GM12878 (cell line): ENCODE measurements around the gene BLACAT1. TPM values are rescaled to one million over a fixed set of nuclear protein-coding genes. Genes with fewer than 3 reads are reported as not detected.
A peak's percentile ranks its signal among the peaks of the same experiment; 100 is the strongest.

Source experiments
- ATAC-seq: fragments of 200-7000 bp; cut with Tn5 transposase; 3 replicates; pipeline ENCODE4 v1.9.1; 2020; ENCODE audit warnings: mild to moderate bottlenecking, moderate library complexity
- BruUV-seq: library from RNA; stranded (reverse); fragments of 400-500 nt; replicated peaks from 2 replicates; lab custom pipeline; 2021; lab: Mats Ljungman, UMichigan
- CTCF ChIA-PET: fragments of 300-600 bp; sonication (Branson Sonifier 250); formaldehyde crosslinking; extraction: SDS; loops from one replicate; lab custom pipeline; 2021; ENCODE audit warnings: inconsistent platforms; lab: Yijun Ruan, JAX
- POLR2A ChIA-PET: fragments of 350-600 bp; formaldehyde crosslinking; extraction: SDS; loops from one replicate; lab custom pipeline; 2021; ENCODE audit warnings: inconsistent platforms; lab: Charles Lee
- RAD21 ChIA-PET: fragments of 300-600 bp; sonication (Branson Sonifier 250); formaldehyde crosslinking; loops from one replicate; lab custom pipeline; 2023; ENCODE audit warnings: antibody characterized with exemption; ENCODE audit not compliant: unreplicated experiment; lab: Charles Lee
- SMC1A ChIA-PET: fragments of 300-600 bp; sonication (Branson Sonifier 250); formaldehyde crosslinking; loops from one replicate; lab custom pipeline; 2023; ENCODE audit not compliant: unreplicated experiment, uncharacterized antibody; lab: Charles Lee
- DNase-seq: peaks from one replicate; pipeline ENCODE4 v3.0.0-alpha.2; 2011; ENCODE audit warnings: low read depth, low spot score
- FAIRE-seq: peaks from 3 replicates; lab custom pipeline; 2011; peaks lifted over from hg19 to GRCh38; lab: Jason Lieb, UNC
- H2AFZ ChIP-seq: 2 replicates; pipeline ENCODE4 v1.6.0; 2011; ENCODE audit warnings: low read depth, low read length, control low read depth; ENCODE audit not compliant: control insufficient read depth
- H3K27ac ChIP-seq: 2 replicates; pipeline ENCODE4 v1.5.1; 2011; ENCODE audit warnings: control low read depth; ENCODE audit not compliant: control insufficient read depth, insufficient read depth
- H3K27me3 ChIP-seq, 2 experiments: replicated peaks in 1 of 2; 2 replicates each; pipeline versions ENCODE4 v1.6.0 to v1.6.1; 2011; ENCODE audit warnings: low read length in 1 of 2; ENCODE audit not compliant: control insufficient read depth in 2 of 2, insufficient read depth in 2 of 2
- H3K36me3 ChIP-seq, 2 experiments: 2 replicates each; pipeline ENCODE4 v1.5.1; 2011; ENCODE audit warnings: low read length in 1 of 2; ENCODE audit not compliant: control insufficient read depth in 2 of 2, insufficient read depth in 2 of 2
- H3K4me1 ChIP-seq: 2 replicates; pipeline ENCODE4 v1.6.1; 2011; ENCODE audit warnings: mild to moderate bottlenecking, low read length, moderate library complexity, mixed read lengths; ENCODE audit not compliant: control insufficient read depth, insufficient read depth
- H3K4me2 ChIP-seq: 2 replicates; pipeline ENCODE4 v1.6.0; 2011; ENCODE audit warnings: control low read depth; ENCODE audit not compliant: control insufficient read depth, insufficient read depth
- H3K4me3 ChIP-seq: fragments of 200-600 bp; sonication (generic); 2 replicates; pipeline ENCODE4 v1.5.1; 2016
- H3K79me2 ChIP-seq: 2 replicates; pipeline ENCODE4 v1.6.0; 2011; ENCODE audit warnings: low read length; ENCODE audit not compliant: control insufficient read depth, insufficient read depth
- H3K9ac ChIP-seq: 2 replicates; pipeline ENCODE4 v1.8.0; 2011; ENCODE audit warnings: low read length, control low read depth, mixed read lengths; ENCODE audit not compliant: control insufficient read depth, insufficient read depth
- H3K9me3 ChIP-seq: replicated peaks from 3 replicates; pipeline ENCODE4 v1.5.1; 2011; ENCODE audit warnings: mild to moderate bottlenecking, low read length; ENCODE audit not compliant: control insufficient read depth, insufficient read depth
- H4K20me1 ChIP-seq: 2 replicates; pipeline ENCODE4 v1.6.0; 2011; ENCODE audit not compliant: control insufficient read depth, insufficient read depth
- BACH1 ChIP-seq: fragments of 450-650 bp; IDR thresholded peaks from 2 replicates; pipeline ENCODE4 v1.6.1; 2017; ENCODE audit warnings: mild to moderate bottlenecking, borderline replicate concordance
- BCL11A ChIP-seq: IDR thresholded peaks from 2 replicates; pipeline ENCODE4 v1.6.1; 2011; ENCODE audit warnings: low read depth, low read length
- BMI1 ChIP-seq: fragments of 450-650 bp; IDR thresholded peaks from 2 replicates; pipeline ENCODE4 v1.6.1; 2016; ENCODE audit warnings: mild to moderate bottlenecking, moderate library complexity, borderline replicate concordance
- ESRRA ChIP-seq: IDR thresholded peaks from 2 replicates; pipeline ENCODE4 v1.6.1; 2012; ENCODE audit warnings: mild to moderate bottlenecking, low read length, improper control_type of control experiment
- HDAC2 ChIP-seq: fragments of 200-600 bp; sonication (generic); IDR thresholded peaks from 2 replicates; pipeline ENCODE4 v1.6.1; 2017
- KDM1A ChIP-seq: fragments of 200-600 bp; sonication (generic); IDR thresholded peaks from 2 replicates; pipeline ENCODE4 v1.6.1; 2016; ENCODE audit warnings: borderline replicate concordance
- MTA3 ChIP-seq: IDR thresholded peaks from 2 replicates; pipeline ENCODE4 v1.6.1; 2012; ENCODE audit warnings: low read length, inconsistent platforms, borderline replicate concordance
- NBN ChIP-seq: fragments of 450-650 bp; IDR thresholded peaks from 2 replicates; pipeline ENCODE4 v1.6.1; 2016
- PAX8 ChIP-seq: fragments of 450-650 bp; IDR thresholded peaks from 2 replicates; pipeline ENCODE4 v1.6.1; 2017; ENCODE audit warnings: mild to moderate bottlenecking, moderate library complexity
- POU2F2 ChIP-seq: IDR thresholded peaks from 3 replicates; pipeline ENCODE4 v1.6.1; 2011; ENCODE audit warnings: low read depth, mild to moderate bottlenecking, low read length, borderline replicate concordance
- RAD21 ChIP-seq: IDR thresholded peaks from 2 replicates; pipeline ENCODE4 v1.6.1; 2011; ENCODE audit warnings: mild to moderate bottlenecking, low read depth, low read length, moderate library complexity; ENCODE audit not compliant: insufficient read depth
- RB1 ChIP-seq: fragments of 450-650 bp; formaldehyde crosslinking; IDR thresholded peaks from 2 replicates; pipeline ENCODE4 v1.6.1; 2017; ENCODE audit warnings: mild to moderate bottlenecking, borderline replicate concordance
- RCOR1 ChIP-seq: conservative IDR thresholded peaks from 2 replicates; pipeline ENCODE4 v1.6.1; 2012; ENCODE audit warnings: low read depth, low read length, improper control_type of control experiment
- REST ChIP-seq: IDR thresholded peaks from 2 replicates; pipeline ENCODE4 v1.6.1; 2012; ENCODE audit warnings: mild to moderate bottlenecking, low read depth, low read length
- SMARCA5 ChIP-seq: fragments of 450-650 bp; IDR thresholded peaks from 2 replicates; pipeline ENCODE4 v1.6.1; 2017; ENCODE audit warnings: mild to moderate bottlenecking
- SMC3 ChIP-seq: IDR thresholded peaks from 2 replicates; pipeline ENCODE4 v1.6.1; 2011; ENCODE audit warnings: low read length, improper control_type of control experiment, borderline replicate concordance
- WGBS: methylation state at CpG from one replicate; pipeline ENCODE4 v1.1.6; 2016; ENCODE audit warnings: low lambda C conversion rate; ENCODE audit not compliant: insufficient replicate concordance, insufficient coverage; ENCODE audit errors: missing lambda C conversion rate; 5-methylcytosine and 5-hydroxymethylcytosine counted together
- in situ Hi-C: fragments of 300-500 bp; cut with MboI; formaldehyde crosslinking; loops from 9 replicates; pipeline ENCODE4 v1.14.3; 2018; ENCODE audit warnings: mixed read lengths
- intact Hi-C: fragments of 100-400 bp; cut with micrococcal nuclease; formaldehyde crosslinking; loops from one replicate; pipeline ENCODE4 v1.14.2; 2022; ENCODE audit not compliant: unreplicated experiment
- polyA plus RNA-seq, 11 experiments: library from polyadenylated mRNA; depleted of rRNA in 4 of 11; unstranded in 6 of 11; stranded (reverse) in 5 of 11; fragments of >200 nt; fragmentation: Nextera tagmentation in 4 of 11; fragmentation: Illumina TruSeq in 1 of 11; extraction: Ambion mirVana in 4 of 11; extraction: Trizol in 1 of 11; gene quantifications; 1 replicate in 1 of 11; 2 replicates in 10 of 11; pipeline versions ENCODE4 v1.2.1 to v1.2.3, GENCODE V29; 2011 to 2016; ENCODE audit warnings: inconsistent platforms in 2 of 11, missing spikeins in 2 of 11, low read depth in 1 of 11
- total RNA-seq, 4 experiments: library from RNA; depleted of rRNA in 3 of 4; stranded (reverse); fragments of >200 nt in 3 of 4; fragmentation: Illumina TruSeq in 1 of 4; extraction: Trizol in 1 of 4; gene quantifications; 2 replicates each; pipeline versions ENCODE4 v1.2.1 to v1.2.3, GENCODE V29; 2013 to 2021

Gene BLACAT1
- total and polyA plus RNA-seq, 10 of the 15 experiments (the other 5 are each of a cell fraction or from before 2014, with no cell fraction given) = 0.04 to 1.6 (median 0.15) TPM; not detected in 1

- SMC1A ChIA-PET = interaction anchor here (0.9 to 17.0 kb wide), 4 partner anchors 14 to 166 kb away, joined by 3 to 319 read pairs (median 4); no protein-coding TSS in a partner anchor
Observed at GRCh38 chr1:205491794-205492193, 35.9 kb upstream of the BLACAT1 start.

GRCh38 chr1:205488074-205488723 is 32.4 kb upstream of the BLACAT1 start:
- no peak overlapping the region for H3K27ac ChIP-seq
- in situ Hi-C loops = loop anchor here (5.0 kb wide), 3 partner anchors 34 to 216 kb away; no protein-coding TSS in a partner anchor
- no peak overlapping the region for H2AFZ ChIP-seq
- no peak overlapping the region for H3K9ac ChIP-seq
- H4K20me1 ChIP-seq = no peaks in the 10 kb centered on the region
- H3K4me3 ChIP-seq = no peak overlapping the region
- FAIRE-seq = peak; percentile 75
- WGBS = 30% methylated on average over 9 of the region's 9 CpGs
- ChIA-PET CTCF (interaction anchor here (0.6 to 22.4 kb wide), 43 partner anchors 8 to 260 kb away, joined by 3 to 891 read pairs (median 5); partner anchors contain the start of genes CDK18, ELK4, LEMD1 and TMCC2), POLR2A (interaction anchor here (0.5 to 1.2 kb wide), 3 partner anchors 35 to 103 kb away, joined by 3 to 6 read pairs (median 3); no protein-coding TSS in a partner anchor), SMC1A (interaction anchor here (0.6 to 17.0 kb wide), 22 partner anchors 9 to 216 kb away, joined by 3 to 319 read pairs (median 6); partner anchors contain the start of gene KLHDC8A), RAD21 (interaction anchor here (0.9 to 11.2 kb wide), 18 partner anchors 13 to 214 kb away, joined by 3 to 342 read pairs (median 8); partner anchors contain the start of gene ELK4)
- H3K27me3 ChIP-seq = peaks cover 3 to 4% of the 10 kb centered on the region in 2 experiments; a peak in 2 of 4 replicates
- intact Hi-C loops = loop anchor here (1.0 to 5.0 kb wide), 2 partner anchors 36 to 169 kb away; no protein-coding TSS in a partner anchor
- no peaks in the 10 kb centered on the region for H3K9me3 ChIP-seq
- no peaks in the 10 kb centered on the region for H3K36me3 ChIP-seq
- no peaks in the 10 kb centered on the region for H3K79me2 ChIP-seq
- H3K4me1 ChIP-seq = no peaks in the 10 kb centered on the region
- no TSS peak for BruUV-seq
- no peak for DNase-seq
- ATAC-seq = peak; percentile 79
- H3K4me2 ChIP-seq = no peak overlapping the region
- TF ChIP-seq HDAC2 (no peak), KDM1A (no peak), ESRRA (no peak), SMARCA5 (no peak), RAD21 (peak; percentile 63), NBN (0 out of 2 replicates have a peak, but pooled peaks have one; percentile 44), REST (peak; percentile 85), SMC3 (peak; percentile 91), RB1 (peak; percentile 33; the same call in 1 of the 2 replicates), POU2F2 (peak; percentile 31; the same call in 1 of the 3 replicates)

More at GRCh38 chr1:205491794-205492193, 35.9 kb upstream of the BLACAT1 start:
- BruUV-seq = no TSS peak
- Histone ChIP-seq H2AFZ (no peak overlapping the region), H3K9me3 (no peaks in the 10 kb centered on the region), H3K27ac (no peak overlapping the region), H3K36me3 (no peaks in the 10 kb centered on the region), H4K20me1 (no peaks in the 10 kb centered on the region), H3K79me2 (no peaks in the 10 kb centered on the region), H3K4me3 (no peak overlapping the region), H3K4me1 (no peaks in the 10 kb centered on the region), H3K9ac (no peak overlapping the region), H3K27me3 (peaks cover 4 to 5% of the 10 kb centered on the region in 2 experiments; a peak in 3 of 4 replicates), H3K4me2 (no peak overlapping the region)
- POLR2A ChIA-PET = no interaction called here
- intact Hi-C loops = no loop called here
- in situ Hi-C loops = no loop called here
- FAIRE-seq (no peak), ATAC-seq (no peak), DNase-seq (no peak)
- 13% methylated on average over 3 of the region's 4 CpGs for WGBS
- RAD21 ChIA-PET = interaction anchor here (1.9 to 11.2 kb wide), 3 partner anchors 32 to 164 kb away, joined by 4 to 342 read pairs (median 5); no protein-coding TSS in a partner anchor
- no peak for TF ChIP-seq MTA3
- TF ChIP-seq RCOR1 = no peak
- no peak for TF ChIP-seq BACH1
- TF ChIP-seq BMI1 = no peak
- no peak for TF ChIP-seq BCL11A
- no peak for TF ChIP-seq PAX8
- CTCF ChIA-PET = interaction anchor here (2.9 to 22.4 kb wide), 4 partner anchors 25 to 165 kb away, joined by 11 to 891 read pairs (median 62); partner anchors contain the start of gene CDK18
